Esophagus squamous epithelium (tissue), 4 donors: ENCODE results near the gene TDRD7.

ENCODE experiments used
- POLR2A ChIP-seq, 4 donors: fragments of 450-650 bp; IDR thresholded peaks; one replicate each; pipeline ENCODE4 v1.6.1; 2017; ENCODE audit warnings: antibody characterized with exemption in 4 of 4, mild to moderate bottlenecking in 4 of 4, moderate library complexity in 3 of 4
- TF ChIP-seq, protein P1 (sequence below), 6 experiments: fragments of 450-650 bp in 4 of 6; fragments of 200-600 bp in 2 of 6; sonication (generic) in 2 of 6; IDR thresholded peaks; one replicate each; pipeline ENCODE4 v1.5.1; 2016 to 2019; ENCODE audit warnings: antibody characterized with exemption in 6 of 6, mild to moderate bottlenecking in 4 of 6, moderate library complexity in 4 of 6

DNA sequence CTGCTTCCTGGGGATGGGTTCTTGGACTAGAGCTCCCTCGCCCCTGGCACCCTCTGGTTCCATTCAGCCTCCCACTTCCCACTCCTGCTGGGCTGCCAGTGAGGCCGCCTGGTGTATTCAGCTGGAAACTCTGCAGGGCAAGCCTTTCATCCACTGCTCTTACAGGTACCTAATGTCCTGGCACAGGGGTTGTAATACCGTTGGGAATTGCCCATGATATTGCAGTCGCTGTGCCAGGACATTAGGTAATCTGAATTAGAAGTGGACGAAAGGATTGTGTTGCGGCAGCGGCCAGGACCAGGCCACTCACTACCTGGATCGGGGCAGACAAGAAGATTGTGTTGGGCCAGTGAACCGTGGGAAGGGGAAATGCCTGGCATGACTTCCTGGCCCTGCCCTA lies 102.6 kb downstream of the TDRD7 start:
- TF ChIP-seq, protein P1, sequence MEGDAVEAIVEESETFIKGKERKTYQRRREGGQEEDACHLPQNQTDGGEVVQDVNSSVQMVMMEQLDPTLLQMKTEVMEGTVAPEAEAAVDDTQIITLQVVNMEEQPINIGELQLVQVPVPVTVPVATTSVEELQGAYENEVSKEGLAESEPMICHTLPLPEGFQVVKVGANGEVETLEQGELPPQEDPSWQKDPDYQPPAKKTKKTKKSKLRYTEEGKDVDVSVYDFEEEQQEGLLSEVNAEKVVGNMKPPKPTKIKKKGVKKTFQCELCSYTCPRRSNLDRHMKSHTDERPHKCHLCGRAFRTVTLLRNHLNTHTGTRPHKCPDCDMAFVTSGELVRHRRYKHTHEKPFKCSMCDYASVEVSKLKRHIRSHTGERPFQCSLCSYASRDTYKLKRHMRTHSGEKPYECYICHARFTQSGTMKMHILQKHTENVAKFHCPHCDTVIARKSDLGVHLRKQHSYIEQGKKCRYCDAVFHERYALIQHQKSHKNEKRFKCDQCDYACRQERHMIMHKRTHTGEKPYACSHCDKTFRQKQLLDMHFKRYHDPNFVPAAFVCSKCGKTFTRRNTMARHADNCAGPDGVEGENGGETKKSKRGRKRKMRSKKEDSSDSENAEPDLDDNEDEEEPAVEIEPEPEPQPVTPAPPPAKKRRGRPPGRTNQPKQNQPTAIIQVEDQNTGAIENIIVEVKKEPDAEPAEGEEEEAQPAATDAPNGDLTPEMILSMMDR (IDR thresholded peaks at IDR 0.05), result no peak
- TF ChIP-seq POLR2A (IDR thresholded peaks at IDR 0.05), result no peak
